Measurements from ENCODE around the gene RFC5.

DNA sequence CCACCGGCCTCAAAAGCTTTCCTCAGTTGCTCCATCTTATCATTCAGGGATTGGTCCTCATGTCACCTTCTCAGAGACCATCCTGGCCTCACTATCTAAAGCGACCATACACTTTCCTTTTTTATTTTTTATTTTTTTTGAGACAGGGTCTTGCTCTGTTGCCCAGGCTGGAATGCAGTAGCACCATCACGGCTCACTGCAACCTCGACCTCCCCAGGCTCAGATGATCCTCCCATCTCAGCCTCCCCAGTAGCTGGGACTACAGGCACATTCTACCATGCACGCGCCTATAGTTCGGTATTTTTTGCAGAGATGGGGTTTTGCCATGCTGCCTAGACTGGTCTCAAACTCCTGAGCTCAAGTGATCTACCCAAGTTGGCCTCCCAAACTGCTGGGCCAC, 41.7 kb downstream of the RFC5 start:
- TF ChIP-seq, protein P1, sequence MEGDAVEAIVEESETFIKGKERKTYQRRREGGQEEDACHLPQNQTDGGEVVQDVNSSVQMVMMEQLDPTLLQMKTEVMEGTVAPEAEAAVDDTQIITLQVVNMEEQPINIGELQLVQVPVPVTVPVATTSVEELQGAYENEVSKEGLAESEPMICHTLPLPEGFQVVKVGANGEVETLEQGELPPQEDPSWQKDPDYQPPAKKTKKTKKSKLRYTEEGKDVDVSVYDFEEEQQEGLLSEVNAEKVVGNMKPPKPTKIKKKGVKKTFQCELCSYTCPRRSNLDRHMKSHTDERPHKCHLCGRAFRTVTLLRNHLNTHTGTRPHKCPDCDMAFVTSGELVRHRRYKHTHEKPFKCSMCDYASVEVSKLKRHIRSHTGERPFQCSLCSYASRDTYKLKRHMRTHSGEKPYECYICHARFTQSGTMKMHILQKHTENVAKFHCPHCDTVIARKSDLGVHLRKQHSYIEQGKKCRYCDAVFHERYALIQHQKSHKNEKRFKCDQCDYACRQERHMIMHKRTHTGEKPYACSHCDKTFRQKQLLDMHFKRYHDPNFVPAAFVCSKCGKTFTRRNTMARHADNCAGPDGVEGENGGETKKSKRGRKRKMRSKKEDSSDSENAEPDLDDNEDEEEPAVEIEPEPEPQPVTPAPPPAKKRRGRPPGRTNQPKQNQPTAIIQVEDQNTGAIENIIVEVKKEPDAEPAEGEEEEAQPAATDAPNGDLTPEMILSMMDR (IDR thresholded peaks at IDR 0.05 in 2 of 3, conservative IDR thresholded peaks at IDR 0.05 in 1 of 3; ENCODE audit: control insufficient read depth in 2 of 3, extremely low read depth in 1 of 3, insufficient read depth in 1 of 3, low read depth in 3 of 3, low read length in 3 of 3): no peak
- TF ChIP-seq, protein P2, sequence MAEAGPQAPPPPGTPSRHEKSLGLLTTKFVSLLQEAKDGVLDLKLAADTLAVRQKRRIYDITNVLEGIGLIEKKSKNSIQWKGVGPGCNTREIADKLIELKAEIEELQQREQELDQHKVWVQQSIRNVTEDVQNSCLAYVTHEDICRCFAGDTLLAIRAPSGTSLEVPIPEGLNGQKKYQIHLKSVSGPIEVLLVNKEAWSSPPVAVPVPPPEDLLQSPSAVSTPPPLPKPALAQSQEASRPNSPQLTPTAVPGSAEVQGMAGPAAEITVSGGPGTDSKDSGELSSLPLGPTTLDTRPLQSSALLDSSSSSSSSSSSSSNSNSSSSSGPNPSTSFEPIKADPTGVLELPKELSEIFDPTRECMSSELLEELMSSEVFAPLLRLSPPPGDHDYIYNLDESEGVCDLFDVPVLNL (IDR thresholded peaks at IDR 0.05; ENCODE audit: low read depth, low read length): no peak
- TF ChIP-seq MEF2A (IDR thresholded peaks at IDR 0.05; ENCODE audit: insufficient read depth, low read depth, low read length) (no peak), CREM (IDR thresholded peaks at IDR 0.05; ENCODE audit: low read depth) (no peak), EP300 (IDR thresholded peaks at IDR 0.05; ENCODE audit: borderline replicate concordance in 1 of 2, control insufficient read depth in 1 of 2, low read depth in 2 of 2, low read length in 2 of 2) (no peak), EZH2 (IDR thresholded peaks at IDR 0.05; ENCODE audit: borderline replicate concordance, control insufficient read depth, low read depth, low read length) (no peak), POLR2AphosphoS5 (IDR thresholded peaks at IDR 0.05; ENCODE audit: low read length) (no peak), MTA3 (IDR thresholded peaks at IDR 0.05; ENCODE audit: borderline replicate concordance, low read length) (no peak), SMC3 (IDR thresholded peaks at IDR 0.05; ENCODE audit: borderline replicate concordance, low read length) (no peak), POLR2A (IDR thresholded peaks at IDR 0.05; ENCODE audit: low read depth, low read length) (no peak), PML (IDR thresholded peaks at IDR 0.05; ENCODE audit: low read length) (no peak)
- TF ChIP-seq, protein P3, sequence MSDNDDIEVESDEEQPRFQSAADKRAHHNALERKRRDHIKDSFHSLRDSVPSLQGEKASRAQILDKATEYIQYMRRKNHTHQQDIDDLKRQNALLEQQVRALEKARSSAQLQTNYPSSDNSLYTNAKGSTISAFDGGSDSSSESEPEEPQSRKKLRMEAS (IDR thresholded peaks at IDR 0.05; ENCODE audit: low read depth, low read length): no peak
- TF ChIP-seq, protein P4, sequence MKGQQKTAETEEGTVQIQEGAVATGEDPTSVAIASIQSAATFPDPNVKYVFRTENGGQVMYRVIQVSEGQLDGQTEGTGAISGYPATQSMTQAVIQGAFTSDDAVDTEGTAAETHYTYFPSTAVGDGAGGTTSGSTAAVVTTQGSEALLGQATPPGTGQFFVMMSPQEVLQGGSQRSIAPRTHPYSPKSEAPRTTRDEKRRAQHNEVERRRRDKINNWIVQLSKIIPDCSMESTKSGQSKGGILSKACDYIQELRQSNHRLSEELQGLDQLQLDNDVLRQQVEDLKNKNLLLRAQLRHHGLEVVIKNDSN (IDR thresholded peaks at IDR 0.05; ENCODE audit: borderline replicate concordance, extremely low read length, insufficient read depth, low read depth, low read length): no peak

All from GM12878 (cell line).